Ishikawa (cell line): ENCODE data around the gene MYEOV.

Experiments used
- CEBPB ChIP-seq: IDR thresholded peaks from 2 replicates; pipeline ENCODE4 v1.6.1; 2012
- CREB1 ChIP-seq: IDR thresholded peaks from 2 replicates; pipeline ENCODE4 v1.6.1; 2012; ENCODE audit warnings: low read depth
- EGR1 ChIP-seq: IDR thresholded peaks from 2 replicates; pipeline ENCODE4 v1.6.1; 2012
- EP300 ChIP-seq: IDR thresholded peaks from 2 replicates; pipeline ENCODE4 v1.6.1; 2012; ENCODE audit warnings: borderline replicate concordance
- MAX ChIP-seq: IDR thresholded peaks from 2 replicates; pipeline ENCODE4 v1.6.1; 2012
- NFIC ChIP-seq: IDR thresholded peaks from 2 replicates; pipeline ENCODE4 v1.6.1; 2012
- RAD21 ChIP-seq: IDR thresholded peaks from 2 replicates; pipeline ENCODE4 v1.6.1; 2012; ENCODE audit warnings: low read depth
- TAF1 ChIP-seq: IDR thresholded peaks from 2 replicates; pipeline ENCODE4 v1.6.1; 2012; ENCODE audit warnings: low read depth, mild to moderate bottlenecking
- TEAD4 ChIP-seq: IDR thresholded peaks from 2 replicates; pipeline ENCODE4 v1.6.1; 2012
- USF1 ChIP-seq: IDR thresholded peaks from 2 replicates; pipeline ENCODE4 v1.6.1; 2012
- YY1 ChIP-seq: IDR thresholded peaks from 2 replicates; pipeline ENCODE4 v1.6.1; 2012; ENCODE audit warnings: low read depth

GRCh38 chr11:69317401-69318092, 23.6 kb downstream of the MYEOV start:
- no peak for TF ChIP-seq CREB1
- TF ChIP-seq MAX: no peak
- no peak for TF ChIP-seq NFIC
- TF ChIP-seq YY1: no peak
- no peak for TF ChIP-seq EGR1
- TF ChIP-seq RAD21: no peak
- no peak for TF ChIP-seq TAF1
- no peak for TF ChIP-seq EP300
- no peak for TF ChIP-seq CEBPB
- TF ChIP-seq USF1: no peak
- no peak for TF ChIP-seq TEAD4
